Measurements from ENCODE around the gene E2F2. TPM values are rescaled to one million over a fixed set of nuclear protein-coding genes. Genes with fewer than 3 reads are reported as not detected.
"Not testable (repeated sequence)": the region's sequence is repeated elsewhere in the genome, so short reads cannot be mapped to it uniquely, and the experiment has no call there.

The E2F2 gene
- total RNA-seq, 1 donor from 2014 or later, result 23.5 TPM

- peak overlapping the region; percentile 40 for H3K27ac Mint-ChIP-seq (ENCODE audit: unreplicated experiment)
- no peaks in the 10 kb centered on the region for H3K36me3 Mint-ChIP-seq (ENCODE audit: low read depth)
- H3K9me3 Mint-ChIP-seq, result no peaks in the 10 kb centered on the region
- no peak for TF ChIP-seq CTCF (conservative IDR thresholded peaks at IDR 0.05)
- H3K27me3 Mint-ChIP-seq (ENCODE audit: low read depth), result no peaks in the 10 kb centered on the region
- H3K4me3 Mint-ChIP-seq, result no peak overlapping the region
- DNase-seq (ENCODE audit: low read depth, low spot score), result no peak
- peaks cover 8% of the 10 kb centered on the region for H3K4me1 Mint-ChIP-seq
Measured at GRCh38 chr1:23506376-23507107, 24.5 kb downstream of the E2F2 start.

GRCh38 chr1:23505851-23506250 is 25.2 kb downstream of the E2F2 start:
- Mint-ChIP-seq H3K4me1 (peaks cover 8% of the 10 kb centered on the region), H3K36me3 (ENCODE audit: low read depth) (no peaks in the 10 kb centered on the region), H3K4me3 (no peak overlapping the region), H3K27ac (ENCODE audit: unreplicated experiment) (peak overlapping the region; percentile 40), H3K9me3 (no peaks in the 10 kb centered on the region), H3K27me3 (ENCODE audit: low read depth) (no peaks in the 10 kb centered on the region)
- no peak for DNase-seq (ENCODE audit: low read depth, low spot score)
- TF ChIP-seq CTCF (conservative IDR thresholded peaks at IDR 0.05), result no peak

GRCh38 chr1:23504156-23504555 is 26.9 kb downstream of the E2F2 start:
- not testable (repeated sequence) for H3K9me3 Mint-ChIP-seq; DNase-seq (ENCODE audit: low read depth, low spot score); H3K27ac Mint-ChIP-seq (ENCODE audit: unreplicated experiment); H3K36me3 Mint-ChIP-seq (ENCODE audit: low read depth); H3K27me3 Mint-ChIP-seq (ENCODE audit: low read depth); H3K4me3 Mint-ChIP-seq
- H3K4me1 Mint-ChIP-seq, result peaks cover 14% of the 10 kb centered on the region

- no peak for DNase-seq (ENCODE audit: low read depth, low spot score)
- no peak for TF ChIP-seq CTCF (conservative IDR thresholded peaks at IDR 0.05)
- Mint-ChIP-seq H3K9me3 (no peaks in the 10 kb centered on the region), H3K27me3 (ENCODE audit: low read depth) (peaks cover 2% of the 10 kb centered on the region), H3K4me3 (no peak overlapping the region), H3K36me3 (ENCODE audit: low read depth) (no peaks in the 10 kb centered on the region), H3K27ac (ENCODE audit: unreplicated experiment) (no peak overlapping the region), H3K4me1 (peaks cover 14% of the 10 kb centered on the region)
Measured at GRCh38 chr1:23502951-23503350, 28.1 kb downstream of the E2F2 start.

GRCh38 chr1:23500466-23500865 is 30.6 kb downstream of the E2F2 start:
- Mint-ChIP-seq H3K4me3 (no peak overlapping the region), H3K4me1 (peaks cover 14% of the 10 kb centered on the region), H3K27ac (ENCODE audit: unreplicated experiment) (peak overlapping the region; percentile 64), H3K9me3 (no peaks in the 10 kb centered on the region), H3K36me3 (ENCODE audit: low read depth) (no peaks in the 10 kb centered on the region), H3K27me3 (ENCODE audit: low read depth) (peaks cover 2% of the 10 kb centered on the region)
- no peak for TF ChIP-seq CTCF (conservative IDR thresholded peaks at IDR 0.05)
- no peak for DNase-seq (ENCODE audit: low read depth, low spot score)

GRCh38 chr1:23497777-23498439 is 33.1 kb downstream of the E2F2 start:
- H3K27ac Mint-ChIP-seq (ENCODE audit: unreplicated experiment), result no peak overlapping the region
- no peak overlapping the region for H3K4me3 Mint-ChIP-seq
- no peaks in the 10 kb centered on the region for H3K36me3 Mint-ChIP-seq (ENCODE audit: low read depth)
- no peaks in the 10 kb centered on the region for H3K9me3 Mint-ChIP-seq
- TF ChIP-seq CTCF (conservative IDR thresholded peaks at IDR 0.05), result no peak
- peaks cover 6% of the 10 kb centered on the region for H3K4me1 Mint-ChIP-seq
- no peak for DNase-seq (ENCODE audit: low read depth, low spot score)
- peaks cover 4% of the 10 kb centered on the region for H3K27me3 Mint-ChIP-seq (ENCODE audit: low read depth)

Measured in neural crest cell (in vitro differentiated cells).